Measurements from ENCODE around the gene KIF1B.

- TF ChIP-seq EP300 (IDR thresholded peaks at IDR 0.05) (no peak), CTCF (IDR thresholded peaks at IDR 0.05) (no peak), POLR2A (IDR thresholded peaks at IDR 0.05) (no peak)
Measured at GRCh38 chr1:10271090-10271489, 60.7 kb downstream of the KIF1B start.
